MM.1S (cell line): ENCODE measurements around the gene PSTPIP2.

Experiments
- CTCF ChIP-seq: fragments of 300-600 bp; sonication (generic); IDR thresholded peaks from 2 replicates; pipeline ENCODE4 v1.5.1; 2016; ENCODE audit warnings: antibody characterized with exemption, low read length, mixed read lengths
- EZH2 ChIP-seq: fragments of 300-600 bp; sonication (generic); optimal IDR thresholded peaks from 2 replicates; pipeline ENCODE3; 2017; ENCODE audit warnings: low read depth, mild to moderate bottlenecking, antibody characterized with exemption, low read length, mixed read lengths
- EZH2phosphoT487 ChIP-seq: fragments of 300-600 bp; sonication (generic); IDR thresholded peaks from 2 replicates; pipeline ENCODE4 v1.6.1; 2018; ENCODE audit warnings: antibody characterized with exemption, low read length

- TF ChIP-seq CTCF (no peak), EZH2 (no peak), EZH2phosphoT487 (no peak)
Observed at GRCh38 chr18:45958730-45959129, 113.3 kb downstream of the PSTPIP2 start.
